Keratinocyte (primary cell): ENCODE results near the gene NDP. TPM values are rescaled to one million over a fixed set of nuclear protein-coding genes. Genes with fewer than 3 reads are reported as not detected.

Experiments used
- DNase-seq: peaks from one replicate; pipeline ENCODE4 v3.0.0-alpha.2; 2011; ENCODE audit warnings: low read depth, missing footprints, low spot score
- FAIRE-seq: peaks from 2 replicates; lab custom pipeline; 2011; peaks lifted over from hg19 to GRCh38; lab: Jason Lieb, UNC
- H2AFZ ChIP-seq: 2 replicates; pipeline ENCODE4 v1.6.0; 2012; ENCODE audit warnings: low read length, control low read depth, inconsistent platforms; ENCODE audit not compliant: control insufficient read depth
- H3K27ac ChIP-seq: 2 replicates; pipeline ENCODE4 v1.5.1; 2011; ENCODE audit warnings: low read length; ENCODE audit not compliant: control insufficient read depth, insufficient read depth
- H3K27me3 ChIP-seq: 3 replicates; pipeline ENCODE4 v1.6.0; 2011; ENCODE audit warnings: low read length; ENCODE audit not compliant: control insufficient read depth, insufficient read depth; ENCODE audit errors: extremely low read depth
- H3K36me3 ChIP-seq, 2 experiments: 2 replicates in 1 of 2; 3 replicates in 1 of 2; pipeline ENCODE4 v1.5.1; 2011; ENCODE audit warnings: low read length in 2 of 2, mild to moderate bottlenecking in 1 of 2; ENCODE audit not compliant: control insufficient read depth in 2 of 2, insufficient read depth in 2 of 2; ENCODE audit errors: extremely low read depth in 1 of 2
- H3K4me1 ChIP-seq: 3 replicates; pipeline ENCODE4 v1.5.1; 2011; ENCODE audit warnings: low read length; ENCODE audit not compliant: control insufficient read depth, insufficient read depth; ENCODE audit errors: extremely low read depth
- H3K4me2 ChIP-seq: 3 replicates; pipeline ENCODE4 v1.6.0; 2011; ENCODE audit warnings: low read depth, low read length; ENCODE audit not compliant: control insufficient read depth, insufficient read depth; ENCODE audit errors: extremely low read depth
- H3K4me3 ChIP-seq, 3 experiments: fragments of 200-600 bp in 1 of 3; sonication (generic) in 1 of 3; 2 replicates in 2 of 3; 3 replicates in 1 of 3; pipeline ENCODE4 v1.5.1; 2011 to 2016; ENCODE audit warnings: low read length in 3 of 3, mild to moderate bottlenecking in 3 of 3, control low read depth in 2 of 3, inconsistent platforms in 1 of 3, low read depth in 1 of 3, mixed read lengths in 1 of 3, mixed run types in 1 of 3, moderate library complexity in 1 of 3; ENCODE audit not compliant: control insufficient read depth in 2 of 3, insufficient read depth in 2 of 3; ENCODE audit errors: extremely low read depth in 1 of 3
- H3K79me2 ChIP-seq: 2 replicates; pipeline ENCODE4 v1.6.0; 2012; ENCODE audit warnings: low read length; ENCODE audit not compliant: control insufficient read depth, insufficient read depth
- H3K9ac ChIP-seq: 3 replicates; pipeline ENCODE4 v1.6.0; 2011; ENCODE audit warnings: low read length; ENCODE audit not compliant: control insufficient read depth, insufficient read depth; ENCODE audit errors: extremely low read depth
- H3K9me1 ChIP-seq: 3 replicates; pipeline ENCODE4 v1.6.0; 2011; ENCODE audit warnings: low read length; ENCODE audit not compliant: control insufficient read depth, insufficient read depth; ENCODE audit errors: extremely low read depth
- H3K9me3 ChIP-seq: 2 replicates; pipeline ENCODE4 v1.5.1; 2012; ENCODE audit warnings: low read depth, low read length; ENCODE audit not compliant: control insufficient read depth
- H4K20me1 ChIP-seq: 3 replicates; pipeline ENCODE4 v1.6.0; 2011; ENCODE audit warnings: low read length; ENCODE audit not compliant: control insufficient read depth, insufficient read depth; ENCODE audit errors: extremely low read depth
- CTCF ChIP-seq, 3 experiments: IDR thresholded peaks in 1 of 3; conservative IDR thresholded peaks in 1 of 3; optimal IDR thresholded peaks in 1 of 3; 2 replicates in 2 of 3; 3 replicates in 1 of 3; pipeline versions ENCODE3 to v1.5.1; 2011; ENCODE audit warnings: low read length in 3 of 3, mild to moderate bottlenecking in 3 of 3, moderate library complexity in 2 of 3, control low read depth in 1 of 3, inconsistent platforms in 1 of 3; ENCODE audit not compliant: insufficient read depth in 2 of 3; ENCODE audit errors: extremely low read depth in 1 of 3
- EZH2 ChIP-seq: IDR thresholded peaks from one replicate; pipeline ENCODE4 v1.6.1; 2012; ENCODE audit warnings: inconsistent platforms, mild to moderate bottlenecking, low read length, moderate library complexity
- dilution Hi-C: fragments of 300-500 bp; cut with MboI; formaldehyde crosslinking; loops from one replicate; pipeline ENCODE4 v1.7.0; 2020; ENCODE audit warnings: low sequenced_read_pairs; ENCODE audit not compliant: extremely low pct_ligation_motif_present
- polyA plus RNA-seq, 5 experiments: library from polyadenylated mRNA; depleted of rRNA in 3 of 5; stranded (reverse) in 3 of 5; stranded (forward) in 1 of 5; unstranded in 1 of 5; fragments of >200 nt; gene quantifications; 1 replicate in 1 of 5; 2 replicates in 3 of 5; 3 replicates in 1 of 5; pipeline versions ENCODE4 v1.2.1 to v1.2.3, GENCODE V29; 2011 to 2012; ENCODE audit warnings: missing spikeins in 2 of 5, low read depth in 1 of 5, low replicate concordance in 1 of 5

NDP gene
- polyA plus RNA-seq, 1 donor (not counting 4 experiments of a cell fraction or from before 2014, with no cell fraction given), result not detected

GRCh38 chrX:44017676-44018075, 44.5 kb upstream of the NDP start:
- H3K79me2 ChIP-seq, result no peaks in the 10 kb centered on the region
- no peak overlapping the region for H3K9ac ChIP-seq
- TF ChIP-seq EZH2, result no peak
- no peak for TF ChIP-seq CTCF (optimal IDR thresholded peaks at IDR 0.05 in 1 of 3, IDR thresholded peaks at IDR 0.05 in 1 of 3, conservative IDR thresholded peaks at IDR 0.05 in 1 of 3; ENCODE audit: extremely low read depth in 1 of 3, insufficient read depth in 2 of 3, low read length in 3 of 3)
- H3K4me1 ChIP-seq, result peaks cover 4% of the 10 kb centered on the region
- no peaks in the 10 kb centered on the region for H3K9me1 ChIP-seq
- DNase-seq (no peak), FAIRE-seq (no peak)
- no peak overlapping the region for H2AFZ ChIP-seq
- dilution Hi-C loops, result no loop called here
- H4K20me1 ChIP-seq, result no peaks in the 10 kb centered on the region
- no peaks in the 10 kb centered on the region for H3K27me3 ChIP-seq
- H3K9me3 ChIP-seq, result no peaks in the 10 kb centered on the region
- no peak overlapping the region for H3K27ac ChIP-seq
- no peak overlapping the region for H3K4me3 ChIP-seq
- H3K4me2 ChIP-seq, result no peak overlapping the region
- no peaks in the 10 kb centered on the region for H3K36me3 ChIP-seq

- dilution Hi-C loops, result no loop called here
Measured at GRCh38 chrX:44016906-44017305, 43.7 kb upstream of the NDP start.

More at GRCh38 chrX:44016906-44017305, 43.7 kb upstream of the NDP start:
- H3K4me3 ChIP-seq, result no peak overlapping the region
- no peaks in the 10 kb centered on the region for H3K79me2 ChIP-seq
- no peaks in the 10 kb centered on the region for H3K36me3 ChIP-seq
- H2AFZ ChIP-seq, result no peak overlapping the region
- no peaks in the 10 kb centered on the region for H3K9me3 ChIP-seq
- H4K20me1 ChIP-seq, result no peaks in the 10 kb centered on the region
- H3K4me2 ChIP-seq, result no peak overlapping the region
- no peaks in the 10 kb centered on the region for H3K9me1 ChIP-seq
- FAIRE-seq (no peak), DNase-seq (no peak)
- H3K27ac ChIP-seq, result no peak overlapping the region
- H3K27me3 ChIP-seq, result no peaks in the 10 kb centered on the region
- no peak overlapping the region for H3K9ac ChIP-seq
- peaks cover 9% of the 10 kb centered on the region for H3K4me1 ChIP-seq
- TF ChIP-seq CTCF (optimal IDR thresholded peaks at IDR 0.05 in 1 of 3, IDR thresholded peaks at IDR 0.05 in 1 of 3, conservative IDR thresholded peaks at IDR 0.05 in 1 of 3; ENCODE audit: extremely low read depth in 1 of 3, insufficient read depth in 2 of 3, low read length in 3 of 3) (no peak), EZH2 (no peak)
